ENCODE data around the gene PTRHD1.

PTRHD1 gene

GRCh38 chr2:24821433-24821891, 28.3 kb upstream of the PTRHD1 start:
- H3K36me3 ChIP-seq, result peaks cover 96% of the 10 kb centered on the region
- no peak for TF ChIP-seq Cebpa-rat (IDR thresholded peaks at IDR 0.05)

DNA sequence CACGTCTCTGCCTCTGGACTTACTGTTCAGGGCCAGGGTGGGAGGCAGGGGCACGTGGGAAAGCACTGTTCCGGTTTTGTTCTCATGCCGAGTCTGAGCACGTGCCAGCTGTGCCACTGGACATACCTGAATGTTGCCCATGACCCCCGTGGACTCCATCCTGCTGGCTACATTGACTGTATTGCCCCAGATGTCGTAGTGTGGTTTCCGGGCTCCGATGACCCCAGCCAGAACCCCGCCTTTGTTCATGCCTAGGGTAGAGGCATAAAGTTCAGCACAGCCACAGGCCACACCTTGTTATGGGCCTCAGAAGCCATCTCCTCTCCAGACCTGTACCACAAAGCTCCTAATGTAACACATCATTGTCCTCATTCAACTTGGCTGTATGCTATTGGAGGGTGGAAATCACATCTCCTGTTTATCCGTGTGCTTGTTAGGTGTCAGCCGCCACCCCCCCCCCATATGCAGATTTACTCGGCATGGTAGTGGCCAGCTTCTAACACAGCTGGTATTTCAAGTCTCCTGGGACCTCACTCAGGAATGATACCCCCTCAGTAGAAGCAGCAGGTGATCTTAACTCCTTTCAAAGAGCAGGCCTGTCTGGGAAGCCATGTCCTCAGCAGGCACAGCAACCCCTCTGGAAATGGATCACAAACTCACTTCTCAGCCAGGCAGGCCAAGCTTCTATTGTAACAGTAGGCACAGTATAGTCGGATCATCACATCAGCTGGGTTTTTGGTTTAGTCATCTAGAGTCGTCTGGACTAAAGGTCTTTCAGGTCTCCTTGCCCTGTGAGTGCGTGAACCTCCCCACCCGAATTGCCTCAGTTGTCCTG, 27.6 kb upstream of the PTRHD1 start:
- Histone ChIP-seq H3K36me3 (peaks cover 96% of the 10 kb centered on the region), H3K9me3 (no peaks in the 10 kb centered on the region), H3K27me3 (no peaks in the 10 kb centered on the region), H3K4me2 (no peak overlapping the region), H3K27ac (no peak overlapping the region), H3K4me1 (peaks cover 6% of the 10 kb centered on the region), H3K4me3 (no peak overlapping the region), H4K20me1 (no peaks in the 10 kb centered on the region), H3K9ac (no peak overlapping the region)
- TF ChIP-seq Cebpa-rat (IDR thresholded peaks at IDR 0.05), result no peak

More at GRCh38 chr2:24821433-24821891, 28.3 kb upstream of the PTRHD1 start:
- Histone ChIP-seq H3K27me3 (no peaks in the 10 kb centered on the region), H3K4me1 (peaks cover 13% of the 10 kb centered on the region), H3K27ac (no peak overlapping the region), H3K9me3 (no peaks in the 10 kb centered on the region), H3K4me3 (no peak overlapping the region), H4K20me1 (no peaks in the 10 kb centered on the region), H3K4me2 (no peak overlapping the region), H3K9ac (no peak overlapping the region)

- no peak overlapping the region for H3K27ac ChIP-seq
- H3K9ac ChIP-seq, result no peak overlapping the region
- H3K4me1 ChIP-seq, result 0 out of 2 replicates have a peak, but pooled peaks cover 5% of the 10 kb centered on the region
- peaks cover 96% of the 10 kb centered on the region for H3K36me3 ChIP-seq
- H3K9me3 ChIP-seq, result no peaks in the 10 kb centered on the region
- TF ChIP-seq Cebpa-rat (IDR thresholded peaks at IDR 0.05), result no peak
- no peaks in the 10 kb centered on the region for H3K27me3 ChIP-seq
- H3K4me2 ChIP-seq, result no peak overlapping the region
- no peak overlapping the region for H3K4me3 ChIP-seq
- no peaks in the 10 kb centered on the region for H4K20me1 ChIP-seq
These were observed 27.0 kb upstream of the PTRHD1 start for GRCh38 chr2:24820175-24820513.

DNA sequence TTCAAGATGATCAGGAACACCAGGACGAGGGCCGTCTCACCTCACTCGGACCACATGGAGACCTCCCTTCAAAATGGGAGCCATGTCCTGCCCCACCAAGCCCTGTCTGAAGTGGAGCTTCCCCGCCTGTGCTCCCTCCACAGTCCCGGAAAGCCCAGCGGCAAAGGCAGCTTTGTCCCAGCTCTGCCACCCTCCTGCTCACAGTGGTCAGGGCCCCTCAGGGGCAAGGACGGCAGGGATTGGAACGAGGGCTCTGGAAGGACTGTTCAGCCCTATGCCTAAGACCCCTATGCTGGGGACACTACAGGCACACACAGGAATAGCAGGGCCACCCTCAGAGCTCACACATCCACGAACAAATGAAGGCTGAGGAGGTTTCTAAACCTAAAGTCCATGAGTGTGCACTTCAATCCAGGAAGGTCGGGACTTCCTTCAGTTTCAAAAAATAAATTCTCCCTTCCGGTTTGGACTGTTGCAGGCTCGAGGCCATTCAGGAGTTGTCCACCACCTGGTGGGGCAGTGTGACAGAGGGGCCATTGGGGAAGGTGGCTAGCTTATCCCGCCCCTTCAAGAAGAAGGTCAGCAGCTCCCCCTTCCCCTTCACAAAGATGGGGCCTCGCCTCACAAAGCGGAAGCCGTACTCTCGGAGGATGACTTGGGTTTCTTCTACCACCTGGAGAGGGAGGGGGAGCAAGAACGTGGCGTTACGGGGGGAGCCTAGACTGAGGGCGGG, 26.4 kb upstream of the PTRHD1 start:
- H3K36me3 ChIP-seq, result peaks cover 96% of the 10 kb centered on the region
- no peak overlapping the region for H3K4me2 ChIP-seq
- H4K20me1 ChIP-seq, result no peaks in the 10 kb centered on the region
- no peaks in the 10 kb centered on the region for H3K9me3 ChIP-seq
- H3K4me1 ChIP-seq, result 0 out of 2 replicates have a peak, but pooled peaks cover 5% of the 10 kb centered on the region
- H3K27me3 ChIP-seq, result no peaks in the 10 kb centered on the region
- no peak for TF ChIP-seq Cebpa-rat (IDR thresholded peaks at IDR 0.05)
- H3K9ac ChIP-seq, result no peak overlapping the region
- H3K27ac ChIP-seq, result no peak overlapping the region
- no peak overlapping the region for H3K4me3 ChIP-seq

- no peak for TF ChIP-seq Cebpa-rat (IDR thresholded peaks at IDR 0.05)
- H3K4me2 ChIP-seq, result no peak overlapping the region
- H4K20me1 ChIP-seq, result peaks cover 3% of the 10 kb centered on the region; the same call in 1 of the 2 replicates
- no peak overlapping the region for H3K27ac ChIP-seq
- H3K36me3 ChIP-seq, result peaks cover 96% of the 10 kb centered on the region
- H3K9me3 ChIP-seq, result no peaks in the 10 kb centered on the region
- no peaks in the 10 kb centered on the region for H3K27me3 ChIP-seq
- no peak overlapping the region for H3K4me3 ChIP-seq
- H3K4me1 ChIP-seq, result 0 out of 2 replicates have a peak, but pooled peaks cover 5% of the 10 kb centered on the region
- no peak overlapping the region for H3K9ac ChIP-seq
These were observed 25.6 kb upstream of the PTRHD1 start for GRCh38 chr2:24818721-24819167.

GRCh38 chr2:24816884-24817283, 23.7 kb upstream of the PTRHD1 start:
- no peaks in the 10 kb centered on the region for H3K9me3 ChIP-seq
- peaks cover 11% of the 10 kb centered on the region; the same call in 1 of the 2 replicates for H4K20me1 ChIP-seq
- H3K4me2 ChIP-seq, result no peak overlapping the region
- H3K27ac ChIP-seq, result no peak overlapping the region
- peaks cover 94% of the 10 kb centered on the region for H3K36me3 ChIP-seq
- no peak overlapping the region for H3K4me3 ChIP-seq
- H3K27me3 ChIP-seq, result no peaks in the 10 kb centered on the region
- no peak for TF ChIP-seq Cebpa-rat (IDR thresholded peaks at IDR 0.05)
- H3K4me1 ChIP-seq, result 0 out of 2 replicates have a peak, but pooled peaks cover 5% of the 10 kb centered on the region
- H3K9ac ChIP-seq, result no peak overlapping the region

DNA sequence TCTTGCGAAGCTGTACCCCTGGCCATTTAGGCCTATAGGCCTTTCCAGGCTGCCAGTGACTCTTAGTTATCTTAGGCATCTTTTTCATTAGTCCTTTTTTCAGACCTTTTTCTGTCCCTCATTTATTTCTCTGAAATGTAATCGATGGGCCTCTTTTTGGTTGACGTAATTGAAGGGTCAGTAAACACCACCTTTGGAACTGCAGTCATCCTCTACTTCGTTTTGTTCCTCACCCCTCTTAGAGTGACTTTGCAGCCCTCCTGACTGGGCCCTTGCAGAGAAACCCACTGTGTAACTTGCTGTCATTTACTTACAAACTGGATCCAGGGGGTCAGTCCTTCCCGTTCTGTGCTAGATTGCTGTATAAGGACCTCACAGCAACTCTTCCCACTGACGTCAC, 23.2 kb upstream of the PTRHD1 start:
- 0 out of 2 replicates have a peak, but pooled peaks cover 5% of the 10 kb centered on the region for H3K4me1 ChIP-seq
- H3K27me3 ChIP-seq, result no peaks in the 10 kb centered on the region
- TF ChIP-seq Cebpa-rat (IDR thresholded peaks at IDR 0.05), result no peak
- no peak overlapping the region for H3K4me3 ChIP-seq
- H4K20me1 ChIP-seq, result peaks cover 11% of the 10 kb centered on the region; the same call in 1 of the 2 replicates
- H3K9me3 ChIP-seq, result peaks cover 5% of the 10 kb centered on the region; the same call in 1 of the 2 replicates
- no peak overlapping the region for H3K27ac ChIP-seq
- peaks cover 94% of the 10 kb centered on the region for H3K36me3 ChIP-seq
- no peak overlapping the region for H3K4me2 ChIP-seq
- no peak overlapping the region for H3K9ac ChIP-seq

DNA sequence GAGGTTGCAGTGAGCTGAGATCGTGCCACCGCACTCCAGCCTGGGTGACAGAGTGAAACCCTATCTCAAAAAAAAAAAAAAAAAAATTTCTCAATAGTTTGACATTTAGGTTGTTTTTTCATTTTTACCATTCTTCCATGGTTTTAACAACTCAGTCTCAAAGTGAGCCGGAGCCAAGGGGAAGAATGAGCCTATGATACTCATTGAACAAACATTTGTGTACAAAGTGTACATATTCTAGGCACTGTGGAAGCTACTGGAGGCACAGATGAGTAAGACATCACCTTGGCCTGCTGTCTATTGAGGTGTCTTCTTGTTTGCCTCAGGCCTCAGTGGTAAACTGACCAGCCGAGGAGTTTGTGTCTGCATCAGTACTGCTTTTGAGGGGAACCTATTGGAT, 22.0 kb upstream of the PTRHD1 start:
- Histone ChIP-seq H3K27me3 (no peaks in the 10 kb centered on the region), H3K27ac (no peak overlapping the region), H3K9me3 (peaks cover 5% of the 10 kb centered on the region; the same call in 1 of the 2 replicates), H4K20me1 (peaks cover 11% of the 10 kb centered on the region; the same call in 1 of the 2 replicates), H3K4me2 (no peak overlapping the region), H3K4me3 (no peak overlapping the region), H3K36me3 (peaks cover 93% of the 10 kb centered on the region), H3K4me1 (0 out of 2 replicates have a peak, but pooled peaks cover 5% of the 10 kb centered on the region), H3K9ac (no peak overlapping the region)
- TF ChIP-seq Cebpa-rat (IDR thresholded peaks at IDR 0.05), result no peak

GRCh38 chr2:24814516-24814915, 21.3 kb upstream of the PTRHD1 start:
- no peak for TF ChIP-seq Cebpa-rat (IDR thresholded peaks at IDR 0.05)
- Histone ChIP-seq H3K36me3 (peaks cover 88% of the 10 kb centered on the region), H3K27ac (no peak overlapping the region)

More at GRCh38 chr2:24814516-24814915, 21.3 kb upstream of the PTRHD1 start:
- Histone ChIP-seq H3K4me2 (no peak overlapping the region), H3K9me3 (peaks cover 5% of the 10 kb centered on the region; the same call in 1 of the 2 replicates), H3K4me1 (0 out of 2 replicates have a peak, but pooled peaks cover 5% of the 10 kb centered on the region), H3K4me3 (no peak overlapping the region), H3K27me3 (no peaks in the 10 kb centered on the region), H3K9ac (no peak overlapping the region), H4K20me1 (peaks cover 11% of the 10 kb centered on the region; the same call in 1 of the 2 replicates)

Data from BLaER1 (cell line).